Glutamatergic neuron (in vitro differentiated cells): ENCODE measurements around the gene JAKMIP2. TPM values are rescaled to one million over a fixed set of nuclear protein-coding genes. Genes with fewer than 3 reads are reported as not detected.

Source experiments
- DNase-seq: peaks from one replicate; pipeline ENCODE4 v3.0.0; 2022
- H3K27ac Mint-ChIP-seq: one replicate; pipeline ENCODE4 v1.8.0; 2020; ENCODE audit warnings: mild to moderate bottlenecking, mixed read lengths, inconsistent platforms; ENCODE audit not compliant: unreplicated experiment
- H3K27me3 Mint-ChIP-seq: one replicate; pipeline ENCODE4 v1.8.0; 2020; ENCODE audit warnings: mild to moderate bottlenecking, moderate library complexity, mixed read lengths, inconsistent platforms; ENCODE audit not compliant: unreplicated experiment
- H3K36me3 Mint-ChIP-seq: one replicate; pipeline ENCODE4 v1.8.0; 2020; ENCODE audit warnings: mild to moderate bottlenecking, mixed read lengths, inconsistent platforms; ENCODE audit not compliant: unreplicated experiment
- H3K4me1 Mint-ChIP-seq: one replicate; pipeline ENCODE4 v1.8.0; 2020; ENCODE audit warnings: mild to moderate bottlenecking, low read depth, mixed read lengths, inconsistent platforms; ENCODE audit not compliant: unreplicated experiment
- H3K4me3 Mint-ChIP-seq: one replicate; pipeline ENCODE4 v1.8.0; 2020; ENCODE audit warnings: mild to moderate bottlenecking, mixed read lengths, inconsistent platforms; ENCODE audit not compliant: unreplicated experiment
- H3K9me3 Mint-ChIP-seq: one replicate; pipeline ENCODE4 v1.8.0; 2020; ENCODE audit warnings: mild to moderate bottlenecking, moderate library complexity, mixed read lengths, inconsistent platforms; ENCODE audit not compliant: unreplicated experiment
- total RNA-seq: library from RNA; stranded (reverse); fragmentation: NEBNext Ultra II Directional; extraction: Animal tissue kit (Norgen Biotek cat#: 25700); gene quantifications from one replicate; pipeline ENCODE4 v1.2.1, GENCODE V29; 2021; ENCODE audit not compliant: unreplicated experiment
- TF ChIP-seq, protein P1 (sequence below): fragments of 200-600 bp; sonication (generic); IDR thresholded peaks from one replicate; pipeline ENCODE4 v1.5.0; 2021; ENCODE audit not compliant: partially characterized antibody, unreplicated experiment

Gene JAKMIP2
- total RNA-seq, 1 donor from 2014 or later: 88.2 TPM

DNA sequence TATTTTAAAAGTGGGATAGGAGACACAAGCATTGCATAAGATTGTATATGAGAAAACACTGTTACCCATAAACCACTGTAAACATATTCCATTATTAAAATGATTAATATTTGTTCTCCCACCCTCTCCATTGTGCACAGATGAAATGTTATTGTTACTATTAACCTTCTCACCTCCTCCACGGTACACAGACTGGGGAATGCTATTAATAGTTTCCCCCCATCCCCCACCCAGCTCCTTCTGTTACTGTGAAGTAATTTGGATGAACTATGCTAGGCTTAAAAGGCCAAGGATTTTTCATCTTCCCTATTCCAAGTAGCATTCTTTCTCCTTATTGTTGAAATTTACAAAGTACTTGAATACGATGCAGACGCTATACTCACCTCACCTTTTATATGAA, 91.4 kb downstream of the JAKMIP2 start:
- H3K4me3 Mint-ChIP-seq: no peak overlapping the region
- no peaks in the 10 kb centered on the region for H3K9me3 Mint-ChIP-seq
- H3K27me3 Mint-ChIP-seq: peaks cover 2% of the 10 kb centered on the region
- no peaks in the 10 kb centered on the region for H3K36me3 Mint-ChIP-seq
- peaks cover 38% of the 10 kb centered on the region for H3K4me1 Mint-ChIP-seq
- TF ChIP-seq, protein P1, sequence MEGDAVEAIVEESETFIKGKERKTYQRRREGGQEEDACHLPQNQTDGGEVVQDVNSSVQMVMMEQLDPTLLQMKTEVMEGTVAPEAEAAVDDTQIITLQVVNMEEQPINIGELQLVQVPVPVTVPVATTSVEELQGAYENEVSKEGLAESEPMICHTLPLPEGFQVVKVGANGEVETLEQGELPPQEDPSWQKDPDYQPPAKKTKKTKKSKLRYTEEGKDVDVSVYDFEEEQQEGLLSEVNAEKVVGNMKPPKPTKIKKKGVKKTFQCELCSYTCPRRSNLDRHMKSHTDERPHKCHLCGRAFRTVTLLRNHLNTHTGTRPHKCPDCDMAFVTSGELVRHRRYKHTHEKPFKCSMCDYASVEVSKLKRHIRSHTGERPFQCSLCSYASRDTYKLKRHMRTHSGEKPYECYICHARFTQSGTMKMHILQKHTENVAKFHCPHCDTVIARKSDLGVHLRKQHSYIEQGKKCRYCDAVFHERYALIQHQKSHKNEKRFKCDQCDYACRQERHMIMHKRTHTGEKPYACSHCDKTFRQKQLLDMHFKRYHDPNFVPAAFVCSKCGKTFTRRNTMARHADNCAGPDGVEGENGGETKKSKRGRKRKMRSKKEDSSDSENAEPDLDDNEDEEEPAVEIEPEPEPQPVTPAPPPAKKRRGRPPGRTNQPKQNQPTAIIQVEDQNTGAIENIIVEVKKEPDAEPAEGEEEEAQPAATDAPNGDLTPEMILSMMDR: no peak
- DNase-seq: no peak
- H3K27ac Mint-ChIP-seq: no peak overlapping the region

DNA sequence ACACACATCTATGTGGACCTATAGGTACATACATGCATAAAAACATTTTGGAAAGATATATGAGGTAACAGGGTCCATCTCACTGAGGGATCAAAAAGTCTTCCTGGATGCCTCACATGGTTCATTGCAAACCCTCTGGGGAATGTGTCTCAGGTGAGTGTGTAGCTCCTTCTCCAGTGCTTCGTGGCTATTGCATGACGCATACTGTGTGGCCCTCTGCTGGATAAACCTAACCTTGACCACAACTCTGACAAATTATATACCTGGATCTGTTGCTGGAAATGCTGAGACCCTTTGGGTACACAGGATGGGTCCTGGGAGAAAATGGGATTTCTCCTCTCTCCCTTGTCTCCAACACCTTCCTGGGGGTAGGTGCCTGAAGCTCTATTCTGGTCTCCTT, 91.9 kb downstream of the JAKMIP2 start:
- TF ChIP-seq, protein P1: no peak
- Mint-ChIP-seq H3K4me3 (no peak overlapping the region), H3K27ac (no peak overlapping the region), H3K4me1 (peaks cover 38% of the 10 kb centered on the region), H3K9me3 (no peaks in the 10 kb centered on the region), H3K36me3 (no peaks in the 10 kb centered on the region), H3K27me3 (peaks cover 2% of the 10 kb centered on the region)
- no peak for DNase-seq

DNA sequence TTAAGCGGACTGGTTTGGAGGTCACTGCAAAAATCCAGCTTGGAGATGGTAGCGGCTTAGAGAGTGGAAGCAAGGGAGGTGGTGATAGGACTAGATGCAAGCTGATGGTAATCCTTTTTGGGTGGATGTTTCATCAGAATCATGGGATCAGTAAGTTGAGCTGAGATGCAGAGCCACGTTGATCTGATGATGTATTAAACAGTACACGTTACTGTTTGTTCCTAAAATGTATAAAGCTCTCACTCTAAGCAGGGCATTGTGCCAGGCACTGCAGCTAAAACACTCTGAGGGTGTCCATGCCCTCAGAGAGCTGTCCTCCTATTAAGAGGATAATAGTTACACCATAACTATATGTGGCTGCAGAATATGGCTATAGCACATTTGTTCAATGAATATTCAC, 93.1 kb downstream of the JAKMIP2 start:
- Mint-ChIP-seq H3K36me3 (no peaks in the 10 kb centered on the region), H3K4me3 (no peak overlapping the region), H3K4me1 (peaks cover 32% of the 10 kb centered on the region), H3K27ac (no peak overlapping the region), H3K27me3 (peaks cover 2% of the 10 kb centered on the region), H3K9me3 (no peaks in the 10 kb centered on the region)
- no peak for DNase-seq
- TF ChIP-seq, protein P1: no peak

DNA sequence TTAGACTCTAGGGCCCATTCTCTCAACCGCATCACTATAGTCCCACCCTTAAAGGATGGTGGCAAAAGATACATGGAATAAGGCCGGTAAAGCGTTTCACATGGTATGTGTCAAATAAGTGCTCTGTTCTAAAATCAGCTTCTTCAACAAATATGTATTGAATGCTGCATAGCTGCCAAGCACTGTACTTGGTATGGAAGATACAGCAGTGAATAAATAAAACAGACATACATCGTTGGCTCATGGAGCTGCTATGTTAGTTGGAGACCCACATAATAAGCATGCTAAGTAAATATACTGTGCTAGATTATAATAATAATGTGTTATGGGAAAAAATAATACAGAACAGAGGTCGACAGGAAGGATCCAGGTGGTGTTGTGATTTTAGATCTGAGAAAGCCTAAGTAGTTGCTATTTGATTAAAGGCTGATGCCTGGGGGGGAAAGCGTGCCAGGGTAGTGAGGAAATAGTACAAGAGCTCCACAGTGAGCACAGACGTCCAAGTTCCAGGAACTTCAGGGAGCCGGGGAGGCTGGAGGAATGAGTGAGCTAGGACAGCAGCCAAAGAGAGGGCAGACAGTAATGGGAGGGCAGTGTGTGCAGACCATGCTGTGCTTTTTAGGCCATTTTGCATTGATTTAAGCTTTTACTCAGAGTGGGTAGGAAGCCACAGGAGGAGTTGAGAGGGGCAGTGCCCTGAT, 93.7 kb downstream of the JAKMIP2 start:
- DNase-seq: no peak
- H3K4me1 Mint-ChIP-seq: peaks cover 30% of the 10 kb centered on the region
- H3K27ac Mint-ChIP-seq: no peak overlapping the region
- H3K4me3 Mint-ChIP-seq: no peak overlapping the region
- TF ChIP-seq, protein P1: no peak
- H3K27me3 Mint-ChIP-seq: peaks cover 2% of the 10 kb centered on the region
- no peaks in the 10 kb centered on the region for H3K9me3 Mint-ChIP-seq
- no peaks in the 10 kb centered on the region for H3K36me3 Mint-ChIP-seq

DNA sequence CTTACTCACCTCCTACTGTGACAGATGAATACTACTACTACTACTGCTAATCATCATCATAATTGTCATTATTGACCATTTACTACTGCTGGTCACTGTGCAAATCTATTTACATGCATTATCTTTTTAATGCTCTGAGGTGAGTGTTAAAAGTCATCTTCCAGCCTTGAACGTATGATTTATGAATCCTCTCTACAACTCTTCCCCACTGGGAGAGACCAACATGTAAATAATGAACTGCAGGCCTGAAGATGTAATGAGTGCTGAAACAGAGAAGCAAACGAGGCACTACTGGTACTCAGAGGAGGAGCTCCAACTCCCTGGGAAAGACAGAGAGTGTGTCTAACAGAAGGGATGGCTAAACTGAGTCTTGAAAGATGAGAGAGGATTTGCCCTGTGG, 95.4 kb downstream of the JAKMIP2 start:
- no peak overlapping the region for H3K4me3 Mint-ChIP-seq
- no peak overlapping the region for H3K27ac Mint-ChIP-seq
- no peak for DNase-seq
- H3K4me1 Mint-ChIP-seq: peaks cover 32% of the 10 kb centered on the region
- no peaks in the 10 kb centered on the region for H3K9me3 Mint-ChIP-seq
- H3K27me3 Mint-ChIP-seq: peaks cover 2% of the 10 kb centered on the region
- no peaks in the 10 kb centered on the region for H3K36me3 Mint-ChIP-seq
- TF ChIP-seq, protein P1: no peak
